Central memory CD4-positive, alpha-beta T cell (primary cell): ENCODE data around the gene BCKDK.
"Not testable (repeated sequence)": the region's sequence is repeated elsewhere in the genome, so short reads cannot be mapped to it uniquely, and the experiment has no call there.

ENCODE experiments used
- DNase-seq: peaks from one replicate; pipeline ENCODE4 v3.0.0; 2022

BCKDK gene

GRCh38 chr16:31144418-31144817 is 36.2 kb downstream of the BCKDK start:
- not testable (repeated sequence) for DNase-seq

GRCh38 chr16:31145398-31145990 is 37.3 kb downstream of the BCKDK start:
- no peak for DNase-seq

GRCh38 chr16:31147574-31147973 is 39.4 kb downstream of the BCKDK start:
- no peak for DNase-seq

- DNase-seq, result no peak
These were observed 40.1 kb downstream of the BCKDK start for GRCh38 chr16:31148281-31148728.

- no peak for DNase-seq
These were observed 40.7 kb downstream of the BCKDK start for GRCh38 chr16:31148896-31149295.

- no peak for DNase-seq
These were observed 41.1 kb downstream of the BCKDK start for GRCh38 chr16:31149332-31149731.

- no peak for DNase-seq
These were observed 42.0 kb downstream of the BCKDK start, which contains the start of gene PRSS36 for GRCh38 chr16:31149894-31150890. PRSS36 (minus strand) TSS chr16:31150066; CDS start chr16:31150035, 31 bp downstream.

- DNase-seq, result not testable (repeated sequence)
These were observed 42.8 kb downstream of the BCKDK start for GRCh38 chr16:31150976-31151375.

GRCh38 chr16:31157136-31157535 is 49.0 kb downstream of the BCKDK start:
- DNase-seq, result no peak
